Fibroblast of lung (primary cell): Measurements from ENCODE around the gene SPINDOC. TPM values are rescaled to one million over a fixed set of nuclear protein-coding genes. Genes with fewer than 3 reads are reported as not detected.
A peak's percentile ranks its signal among the peaks of the same experiment; 100 is the strongest.

Source experiments
- DNase-seq, 2 donors: peaks; one replicate each; pipeline versions ENCODE4 v3.0.0 to v3.0.0-alpha.2; 2010; ENCODE audit warnings: low read depth in 2 of 2
- H2AFZ ChIP-seq: 2 replicates; pipeline ENCODE4 v1.5.1; 2012; ENCODE audit warnings: low read length, control low read depth, inconsistent platforms
- H3K27ac ChIP-seq: 2 replicates; pipeline ENCODE4 v1.5.1; 2011; ENCODE audit warnings: low read length, control low read depth; ENCODE audit not compliant: insufficient read depth
- H3K27me3 ChIP-seq: 2 replicates; pipeline ENCODE4 v1.5.1; 2011; ENCODE audit warnings: mild to moderate bottlenecking, low read length; ENCODE audit not compliant: control insufficient read depth, insufficient read depth
- H3K36me3 ChIP-seq: 2 replicates; pipeline ENCODE4 v1.5.1; 2011; ENCODE audit warnings: low read length; ENCODE audit not compliant: control insufficient read depth, insufficient read depth
- H3K4me1 ChIP-seq: 2 replicates; pipeline ENCODE4 v1.5.1; 2011; ENCODE audit warnings: low read length; ENCODE audit not compliant: control insufficient read depth, insufficient read depth; ENCODE audit errors: extremely low read depth
- H3K4me2 ChIP-seq: 2 replicates; pipeline ENCODE4 v1.5.1; 2011; ENCODE audit warnings: low read length, control low read depth; ENCODE audit not compliant: insufficient read depth; ENCODE audit errors: extremely low read depth
- H3K4me3 ChIP-seq, 4 experiments: fragments of 200-600 bp in 1 of 4; sonication (generic) in 1 of 4; replicated peaks in 1 of 4; 2 replicates each; pipeline ENCODE4 v1.5.1; 2011 to 2016; ENCODE audit warnings: low read length in 4 of 4, low read depth in 3 of 4, mild to moderate bottlenecking in 3 of 4, control low read depth in 2 of 4, inconsistent platforms in 1 of 4, mixed read lengths in 1 of 4; ENCODE audit not compliant: insufficient read depth in 1 of 4; ENCODE audit errors: control extremely low read depth in 1 of 4
- H3K79me2 ChIP-seq: 2 replicates; pipeline ENCODE4 v1.5.1; 2012; ENCODE audit warnings: mild to moderate bottlenecking, low read length, inconsistent platforms; ENCODE audit not compliant: control insufficient read depth, insufficient read depth
- H3K9ac ChIP-seq: 2 replicates; pipeline ENCODE4 v1.5.1; 2011; ENCODE audit warnings: mild to moderate bottlenecking, low read length, control low read depth; ENCODE audit not compliant: insufficient read depth
- H3K9me3 ChIP-seq: 2 replicates; pipeline ENCODE4 v1.5.1; 2012; ENCODE audit warnings: low read depth, low read length; ENCODE audit not compliant: control insufficient read depth, insufficient read depth
- H4K20me1 ChIP-seq: 2 replicates; pipeline ENCODE4 v1.5.1; 2011; ENCODE audit warnings: low read length; ENCODE audit not compliant: control insufficient read depth, insufficient read depth; ENCODE audit errors: extremely low read depth
- CTCF ChIP-seq, 2 donors: IDR thresholded peaks in 1 of 2; conservative IDR thresholded peaks in 1 of 2; 1 replicate in 1 of 2; 2 replicates in 1 of 2; pipeline ENCODE4 v1.5.1; 2011 to 2012; ENCODE audit warnings: low read length in 2 of 2, control low read depth in 1 of 2, inconsistent platforms in 1 of 2, low read depth in 1 of 2, mild to moderate bottlenecking in 1 of 2
- EZH2 ChIP-seq: IDR thresholded peaks from 2 replicates; pipeline ENCODE4 v1.5.1; 2012; ENCODE audit warnings: low read length, control low read depth, mild to moderate bottlenecking; ENCODE audit errors: missing control alignments
- polyA plus RNA-seq, 2 donors: library from polyadenylated mRNA; depleted of rRNA in 1 of 2; stranded (reverse) in 1 of 2; unstranded in 1 of 2; fragments of >200 nt; gene quantifications; 2 replicates each; pipeline ENCODE4 v1.2.1, GENCODE V29; 2011 to 2012; ENCODE audit warnings: missing spikeins in 1 of 2
- total RNA-seq: library from RNA; depleted of rRNA; stranded (reverse); fragments of >200 nt; gene quantifications from 2 replicates; pipeline ENCODE4 v1.2.1, GENCODE V29; 2014

The SPINDOC gene
- total and polyA plus RNA-seq, 2 donors (not counting 1 experiment from before 2014, with no cell fraction given): 10.7 to 10.9 TPM

- no peak for TF ChIP-seq EZH2
- TF ChIP-seq CTCF (conservative IDR thresholded peaks at IDR 0.05 in 1 of 2, IDR thresholded peaks at IDR 0.05 in 1 of 2; ENCODE audit: low read depth in 1 of 2, low read length in 2 of 2): no peak
- Histone ChIP-seq H3K4me2 (no peak overlapping the region), H3K36me3 (peaks cover 4% of the 10 kb centered on the region), H2AFZ (no peak overlapping the region), H3K79me2 (peaks cover 31% of the 10 kb centered on the region), H3K4me3 (no peak overlapping the region), H3K9ac (no peak overlapping the region), H3K27me3 (no peaks in the 10 kb centered on the region), H3K9me3 (no peaks in the 10 kb centered on the region), H3K27ac (no peak overlapping the region), H3K4me1 (peaks cover 7% of the 10 kb centered on the region), H4K20me1 (no peaks in the 10 kb centered on the region)
- DNase-seq: no peak
These were observed 1.7 kb upstream of the SPINDOC start for GRCh38 chr11:63811522-63811921.

GRCh38 chr11:63813563-63814382, 517 bp downstream of the SPINDOC start:
- DNase-seq: peak; percentile 67 to 68
- Histone ChIP-seq H2AFZ (peak overlapping the region; percentile 71), H3K36me3 (peaks cover 13% of the 10 kb centered on the region), H3K4me2 (peak overlapping the region; percentile 82), H3K27me3 (no peaks in the 10 kb centered on the region), H4K20me1 (no peaks in the 10 kb centered on the region), H3K4me3 (peak overlapping the region; percentile 88 to 95 (median 91)), H3K9ac (peak overlapping the region; percentile 79), H3K4me1 (peaks cover 7% of the 10 kb centered on the region), H3K79me2 (peaks cover 40% of the 10 kb centered on the region), H3K9me3 (no peaks in the 10 kb centered on the region), H3K27ac (peak overlapping the region; percentile 68)
- TF ChIP-seq CTCF (conservative IDR thresholded peaks at IDR 0.05 in 1 of 2, IDR thresholded peaks at IDR 0.05 in 1 of 2; ENCODE audit: low read depth in 1 of 2, low read length in 2 of 2): no peak
- TF ChIP-seq EZH2: no peak

DNA sequence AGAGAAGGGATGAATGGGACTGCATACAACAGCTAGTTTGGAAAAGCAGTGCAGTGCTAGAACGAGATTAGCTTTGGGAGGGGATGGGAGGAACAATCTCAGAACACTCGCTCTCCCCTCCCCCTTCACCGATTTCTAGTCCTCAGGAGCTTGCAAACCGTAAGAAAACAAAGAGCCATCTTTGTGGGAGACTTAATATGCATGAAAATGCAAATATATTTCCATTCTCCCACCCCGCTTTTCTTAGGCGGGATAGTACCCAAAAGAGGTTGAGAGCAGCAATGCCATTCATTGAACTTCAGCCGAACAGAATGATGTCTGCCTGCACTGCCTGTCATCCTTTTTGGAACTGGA, 1.1 kb downstream of the SPINDOC start:
- no peak overlapping the region for H2AFZ ChIP-seq
- H3K9me3 ChIP-seq: no peaks in the 10 kb centered on the region
- H3K36me3 ChIP-seq: peaks cover 13% of the 10 kb centered on the region
- H4K20me1 ChIP-seq: no peaks in the 10 kb centered on the region
- peaks cover 40% of the 10 kb centered on the region for H3K79me2 ChIP-seq
- no peak for TF ChIP-seq CTCF (conservative IDR thresholded peaks at IDR 0.05 in 1 of 2, IDR thresholded peaks at IDR 0.05 in 1 of 2; ENCODE audit: low read depth in 1 of 2, low read length in 2 of 2)
- TF ChIP-seq EZH2: no peak
- H3K9ac ChIP-seq: peak overlapping the region; percentile 79
- peaks cover 7% of the 10 kb centered on the region for H3K4me1 ChIP-seq
- H3K4me2 ChIP-seq: peak overlapping the region; percentile 82
- peak in 1 of 2 donors; percentile 9 for DNase-seq
- H3K27ac ChIP-seq: no peak overlapping the region
- H3K27me3 ChIP-seq: no peaks in the 10 kb centered on the region
- peak overlapping the region; percentile 88 to 95 (median 91) for H3K4me3 ChIP-seq
